IMR-90 (cell line): ENCODE results near the gene NDFIP2.

Experiments
- CHD1 ChIP-seq: IDR thresholded peaks from 2 replicates; pipeline ENCODE4 v1.6.1; 2012; ENCODE audit warnings: low read depth, low read length, improper control_type of control experiment
- POLR2A ChIP-seq: IDR thresholded peaks from 2 replicates; pipeline ENCODE4 v1.6.1; 2012; ENCODE audit warnings: mild to moderate bottlenecking, low read depth, low read length
- SMC3 ChIP-seq: fragments of 150-350 bp; IDR thresholded peaks from 2 replicates; pipeline ENCODE4 v1.6.1; 2016; ENCODE audit warnings: low read depth, mild to moderate bottlenecking, antibody characterized with exemption, low read length, moderate library complexity
- TF ChIP-seq, protein P1 (sequence below): conservative IDR thresholded peaks from 2 replicates; pipeline ENCODE4 v1.5.1; 2012; ENCODE audit warnings: mild to moderate bottlenecking, low read depth, low read length, improper control_type of control experiment

DNA sequence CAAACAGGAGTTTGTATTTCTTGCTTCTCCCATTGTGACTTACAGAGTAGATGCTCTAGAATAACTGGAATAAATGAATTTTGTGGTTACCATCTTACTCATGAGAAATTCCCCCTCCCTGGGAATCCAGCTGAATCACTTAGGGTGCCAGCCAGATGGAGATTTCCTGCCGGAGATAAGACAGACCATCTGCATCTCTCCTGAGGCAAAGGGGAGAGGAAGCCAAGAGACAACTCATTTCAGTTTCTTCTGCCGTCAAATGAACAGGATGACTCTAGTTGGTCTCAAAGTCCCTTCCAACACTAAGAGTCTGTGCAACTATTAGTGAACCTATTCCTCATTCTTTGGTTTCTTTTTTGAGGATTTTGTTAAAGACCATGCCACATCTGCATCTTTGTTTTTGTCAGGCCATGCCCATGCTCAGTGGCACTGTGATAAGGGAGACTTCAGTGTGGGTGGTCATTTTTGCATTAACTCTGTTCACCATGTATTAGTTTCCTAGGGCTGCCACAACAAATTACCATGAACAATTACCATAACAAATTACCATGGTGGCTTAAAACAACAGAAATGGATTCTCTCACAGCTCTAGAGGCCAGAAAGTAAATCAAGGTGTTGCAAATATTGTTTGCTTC, 112.8 kb downstream of the NDFIP2 start:
- TF ChIP-seq, protein P1, sequence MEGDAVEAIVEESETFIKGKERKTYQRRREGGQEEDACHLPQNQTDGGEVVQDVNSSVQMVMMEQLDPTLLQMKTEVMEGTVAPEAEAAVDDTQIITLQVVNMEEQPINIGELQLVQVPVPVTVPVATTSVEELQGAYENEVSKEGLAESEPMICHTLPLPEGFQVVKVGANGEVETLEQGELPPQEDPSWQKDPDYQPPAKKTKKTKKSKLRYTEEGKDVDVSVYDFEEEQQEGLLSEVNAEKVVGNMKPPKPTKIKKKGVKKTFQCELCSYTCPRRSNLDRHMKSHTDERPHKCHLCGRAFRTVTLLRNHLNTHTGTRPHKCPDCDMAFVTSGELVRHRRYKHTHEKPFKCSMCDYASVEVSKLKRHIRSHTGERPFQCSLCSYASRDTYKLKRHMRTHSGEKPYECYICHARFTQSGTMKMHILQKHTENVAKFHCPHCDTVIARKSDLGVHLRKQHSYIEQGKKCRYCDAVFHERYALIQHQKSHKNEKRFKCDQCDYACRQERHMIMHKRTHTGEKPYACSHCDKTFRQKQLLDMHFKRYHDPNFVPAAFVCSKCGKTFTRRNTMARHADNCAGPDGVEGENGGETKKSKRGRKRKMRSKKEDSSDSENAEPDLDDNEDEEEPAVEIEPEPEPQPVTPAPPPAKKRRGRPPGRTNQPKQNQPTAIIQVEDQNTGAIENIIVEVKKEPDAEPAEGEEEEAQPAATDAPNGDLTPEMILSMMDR = no peak
- TF ChIP-seq SMC3 (no peak), POLR2A (no peak), CHD1 (no peak)
